22Rv1 (cell line): ENCODE data around the gene PREX1.

Experiments used
- H3K27ac ChIP-seq: fragments of 450-650 bp; 2 replicates; pipeline ENCODE4 v1.5.1; 2017
- ZFX ChIP-seq: fragments of 450-650 bp; IDR thresholded peaks from 2 replicates; pipeline ENCODE4 v1.6.1; 2017; ENCODE audit warnings: antibody characterized with exemption, borderline replicate concordance
- TF ChIP-seq, protein P1 (sequence below): fragments of 450-650 bp; IDR thresholded peaks from 2 replicates; pipeline ENCODE4 v1.5.1; 2017; ENCODE audit warnings: mild to moderate bottlenecking

The PREX1 gene

DNA sequence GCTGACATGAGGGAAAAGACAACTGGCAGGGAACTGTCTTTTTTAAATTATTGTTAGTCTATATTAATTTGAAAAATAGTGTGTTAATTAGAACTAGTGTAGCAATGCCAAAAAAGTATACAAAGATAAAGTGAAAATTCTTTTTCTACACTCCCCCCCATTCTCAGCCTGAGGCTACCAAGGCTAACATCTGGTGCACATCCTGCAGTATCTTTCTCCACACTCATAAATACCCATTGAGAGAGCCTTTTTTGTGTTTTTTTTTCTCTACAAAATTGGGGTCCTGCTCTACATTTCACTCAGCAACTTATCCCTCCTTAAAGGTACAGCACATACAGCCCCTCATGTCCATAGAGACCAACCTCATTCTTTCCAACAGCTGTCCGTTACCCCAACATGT, 20.7 kb downstream of the PREX1 start:
- TF ChIP-seq ZFX: no peak
- TF ChIP-seq, protein P1, sequence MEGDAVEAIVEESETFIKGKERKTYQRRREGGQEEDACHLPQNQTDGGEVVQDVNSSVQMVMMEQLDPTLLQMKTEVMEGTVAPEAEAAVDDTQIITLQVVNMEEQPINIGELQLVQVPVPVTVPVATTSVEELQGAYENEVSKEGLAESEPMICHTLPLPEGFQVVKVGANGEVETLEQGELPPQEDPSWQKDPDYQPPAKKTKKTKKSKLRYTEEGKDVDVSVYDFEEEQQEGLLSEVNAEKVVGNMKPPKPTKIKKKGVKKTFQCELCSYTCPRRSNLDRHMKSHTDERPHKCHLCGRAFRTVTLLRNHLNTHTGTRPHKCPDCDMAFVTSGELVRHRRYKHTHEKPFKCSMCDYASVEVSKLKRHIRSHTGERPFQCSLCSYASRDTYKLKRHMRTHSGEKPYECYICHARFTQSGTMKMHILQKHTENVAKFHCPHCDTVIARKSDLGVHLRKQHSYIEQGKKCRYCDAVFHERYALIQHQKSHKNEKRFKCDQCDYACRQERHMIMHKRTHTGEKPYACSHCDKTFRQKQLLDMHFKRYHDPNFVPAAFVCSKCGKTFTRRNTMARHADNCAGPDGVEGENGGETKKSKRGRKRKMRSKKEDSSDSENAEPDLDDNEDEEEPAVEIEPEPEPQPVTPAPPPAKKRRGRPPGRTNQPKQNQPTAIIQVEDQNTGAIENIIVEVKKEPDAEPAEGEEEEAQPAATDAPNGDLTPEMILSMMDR: no peak
- no peak overlapping the region for H3K27ac ChIP-seq

DNA sequence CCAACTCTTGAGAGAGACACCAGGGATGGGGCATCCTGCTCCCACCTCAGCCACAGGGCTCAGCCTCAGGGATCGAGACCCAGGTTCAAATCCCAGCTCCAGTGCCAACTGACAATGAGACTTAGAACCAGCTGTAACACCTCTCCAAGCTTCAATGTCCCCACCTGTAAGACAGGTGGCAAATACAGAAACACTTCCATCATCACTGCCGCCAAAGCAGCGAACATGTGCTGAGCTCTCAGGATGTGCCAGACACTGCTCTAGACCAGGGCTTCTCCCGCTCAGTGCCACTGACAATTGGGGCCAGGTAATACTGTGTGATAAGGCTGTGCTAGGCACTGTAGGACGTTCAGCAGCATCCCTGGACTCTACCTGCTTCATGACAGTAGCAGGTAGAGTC, 22.1 kb downstream of the PREX1 start:
- TF ChIP-seq, protein P1: no peak
- H3K27ac ChIP-seq: no peak overlapping the region

DNA sequence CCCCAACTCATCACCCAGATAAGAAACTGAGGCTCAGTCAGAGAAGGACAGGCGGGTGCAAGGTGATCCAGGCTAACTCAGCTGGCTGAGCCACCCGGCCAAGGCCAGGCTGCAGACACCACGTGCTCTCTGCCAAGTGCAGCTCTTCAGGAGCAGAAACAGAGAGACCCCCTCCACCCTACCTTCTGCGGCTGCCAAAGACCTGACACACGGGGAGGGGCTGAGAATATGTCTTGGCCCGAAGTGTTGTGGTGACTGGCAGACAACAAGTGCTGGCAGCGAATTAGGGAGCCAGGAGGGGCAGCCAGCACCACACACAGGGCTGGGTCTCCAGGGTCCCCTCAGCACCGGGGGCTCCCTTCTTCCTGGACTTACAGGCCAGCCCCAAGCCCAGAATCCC, 22.5 kb downstream of the PREX1 start:
- TF ChIP-seq, protein P1: no peak
- TF ChIP-seq ZFX: no peak
- H3K27ac ChIP-seq: no peak overlapping the region

DNA sequence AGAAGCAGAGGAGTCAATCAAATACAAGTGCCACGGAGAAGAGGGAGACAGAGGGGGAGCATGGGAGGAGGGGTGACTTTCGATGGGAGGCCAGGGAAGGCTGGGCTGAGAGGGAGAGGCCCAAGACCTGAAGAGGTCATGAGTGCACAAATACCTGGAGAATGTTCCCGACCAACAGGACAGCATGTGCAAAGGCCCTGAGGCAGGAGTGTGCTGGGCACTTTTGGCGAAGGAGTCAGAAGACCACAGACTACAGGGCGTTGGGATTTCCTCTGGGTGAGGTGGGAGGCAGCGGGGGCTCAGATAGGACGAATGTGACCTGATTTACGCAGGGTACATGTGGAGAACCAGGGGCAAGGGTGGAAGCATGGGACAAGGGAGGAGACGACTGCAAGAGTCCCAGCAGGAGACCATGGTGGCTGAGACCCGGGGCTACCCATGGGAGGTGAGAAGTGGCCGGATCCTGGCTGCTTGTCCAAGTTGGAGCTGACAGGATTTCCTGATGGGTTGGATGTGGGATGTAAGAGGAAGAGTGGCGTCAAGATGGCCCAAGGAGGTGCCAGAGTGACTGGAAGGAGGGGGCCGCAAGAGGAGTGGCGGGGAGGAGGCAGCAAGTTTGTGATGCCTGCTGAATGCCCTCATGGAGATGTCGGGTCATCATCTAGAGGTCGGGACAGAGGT, 23.4 kb downstream of the PREX1 start:
- H3K27ac ChIP-seq: no peak overlapping the region
- TF ChIP-seq, protein P1: no peak
- no peak for TF ChIP-seq ZFX

GRCh38 chr20:48803176-48804053, 24.4 kb downstream of the PREX1 start:
- no peak for TF ChIP-seq ZFX
- TF ChIP-seq, protein P1: no peak
- no peak overlapping the region for H3K27ac ChIP-seq

DNA sequence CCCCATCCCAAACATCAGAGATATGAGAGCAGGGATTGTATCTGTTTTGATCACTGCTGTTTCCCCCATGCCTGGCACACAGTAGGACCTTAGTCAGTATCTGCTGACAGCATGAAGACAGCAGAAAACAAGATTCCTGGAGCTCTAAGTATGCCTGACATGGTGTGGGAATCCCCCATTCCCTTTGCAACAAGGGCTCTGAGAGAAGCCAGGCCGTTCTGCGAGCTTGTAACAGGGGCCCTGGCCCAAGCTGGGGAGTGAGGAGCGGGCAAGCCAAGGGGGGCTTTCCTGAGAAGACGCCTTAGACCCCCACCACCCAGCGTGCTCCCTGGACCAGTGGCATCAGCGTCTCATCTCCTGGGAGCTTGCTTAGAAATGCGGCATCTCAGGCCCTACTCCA, 25.2 kb downstream of the PREX1 start:
- no peak overlapping the region for H3K27ac ChIP-seq
- TF ChIP-seq, protein P1: no peak
- no peak for TF ChIP-seq ZFX

DNA sequence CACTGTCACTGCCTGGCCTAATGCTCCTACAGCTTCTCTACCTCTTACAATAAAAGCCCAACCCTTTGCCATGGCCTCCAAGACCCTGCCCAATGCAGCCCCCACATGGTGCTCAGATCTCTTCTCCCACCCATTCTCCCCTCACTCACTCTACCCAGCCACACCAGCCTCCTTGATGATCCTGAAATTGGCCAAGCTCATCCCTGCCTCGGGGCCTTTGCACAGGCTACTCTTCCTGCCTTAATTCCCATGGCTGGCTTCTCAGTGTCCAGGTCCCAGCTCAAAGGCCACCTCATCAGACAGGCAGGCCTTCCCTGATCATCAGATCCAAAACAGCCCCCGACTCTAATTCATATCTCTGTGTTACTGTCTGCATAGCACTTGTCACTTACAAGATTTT, 25.6 kb downstream of the PREX1 start:
- TF ChIP-seq, protein P1: no peak
- no peak for TF ChIP-seq ZFX
- H3K27ac ChIP-seq: no peak overlapping the region
